RWPE2 (cell line): ENCODE data around the gene EXOSC7.

ENCODE experiments used
- ATAC-seq: fragments of 200-7000 bp; cut with Tn5 transposase; 3 replicates; pipeline ENCODE4 v1.9.1; 2021; ENCODE audit warnings: low read depth
- DNase-seq: peaks from one replicate; pipeline ENCODE4 v3.0.0-alpha.2; 2020; ENCODE audit warnings: low spot score
- H3K27ac ChIP-seq: fragments of 450-650 bp; 2 replicates; pipeline ENCODE4 v1.5.1; 2017; ENCODE audit warnings: mild to moderate bottlenecking; ENCODE audit not compliant: poor library complexity, severe bottlenecking
- H3K27me3 ChIP-seq: fragments of 250-450 bp; sonication (Bioruptor Pico); 2 replicates; pipeline ENCODE4 v1.5.1; 2021; ENCODE audit warnings: mild to moderate bottlenecking, moderate library complexity; ENCODE audit not compliant: insufficient read depth, poor library complexity, severe bottlenecking
- H3K36me3 ChIP-seq: fragments of 250-450 bp; sonication (Bioruptor Pico); 2 replicates; pipeline ENCODE4 v1.5.1; 2020; ENCODE audit warnings: low read depth, mild to moderate bottlenecking, moderate library complexity
- H3K4me1 ChIP-seq: fragments of 250-450 bp; sonication (Bioruptor Pico); 2 replicates; pipeline ENCODE4 v1.5.1; 2021; ENCODE audit warnings: mild to moderate bottlenecking, moderate library complexity; ENCODE audit not compliant: insufficient read depth, poor library complexity, severe bottlenecking
- H3K4me3 ChIP-seq: fragments of 250-450 bp; sonication (Bioruptor Pico); 2 replicates; pipeline ENCODE4 v1.5.1; 2021; ENCODE audit warnings: mild to moderate bottlenecking, moderate library complexity; ENCODE audit not compliant: severe bottlenecking
- H3K9me3 ChIP-seq: fragments of 250-450 bp; sonication (Bioruptor Pico); 2 replicates; pipeline ENCODE4 v1.5.1; 2021; ENCODE audit warnings: mild to moderate bottlenecking, moderate library complexity; ENCODE audit not compliant: severe bottlenecking
- CTCF ChIP-seq: fragments of 450-650 bp; IDR thresholded peaks from one replicate; pipeline ENCODE4 v1.5.1; 2017; ENCODE audit warnings: mild to moderate bottlenecking, moderate library complexity; ENCODE audit not compliant: poor library complexity, severe bottlenecking

EXOSC7 gene

GRCh38 chr3:44965165-44965564 is 10.9 kb upstream of the EXOSC7 start:
- H3K36me3 ChIP-seq, result peaks cover 3% of the 10 kb centered on the region
- H3K27ac ChIP-seq, result peak overlapping the region; percentile 100
- no peaks in the 10 kb centered on the region for H3K27me3 ChIP-seq
- no peaks in the 10 kb centered on the region for H3K9me3 ChIP-seq
- DNase-seq (no peak), ATAC-seq (no peak)
- peaks cover 77% of the 10 kb centered on the region for H3K4me1 ChIP-seq
- H3K4me3 ChIP-seq, result no peak overlapping the region
- TF ChIP-seq CTCF, result no peak

- TF ChIP-seq CTCF, result no peak
- 0 out of 2 replicates have a peak, but pooled peaks cover 5% of the 10 kb centered on the region for H3K36me3 ChIP-seq
- no peak overlapping the region for H3K4me3 ChIP-seq
- ATAC-seq, result peak; percentile 96
- H3K27ac ChIP-seq, result peak overlapping the region; percentile 100
- H3K4me1 ChIP-seq, result peaks cover 91% of the 10 kb centered on the region
- no peaks in the 10 kb centered on the region for H3K9me3 ChIP-seq
- no peaks in the 10 kb centered on the region for H3K27me3 ChIP-seq
- DNase-seq, result peak; percentile 82
Observed at GRCh38 chr3:44966795-44967278, 9.2 kb upstream of the EXOSC7 start.

- Histone ChIP-seq H3K4me1 (peaks cover 78% of the 10 kb centered on the region), H3K9me3 (no peaks in the 10 kb centered on the region), H3K27ac (peak overlapping the region; percentile 100), H3K4me3 (no peak overlapping the region), H3K27me3 (no peaks in the 10 kb centered on the region), H3K36me3 (peaks cover 6% of the 10 kb centered on the region; the same call in 1 of the 2 replicates)
- no peak for DNase-seq
- ATAC-seq, result no peak
- no peak for TF ChIP-seq CTCF
Observed at GRCh38 chr3:44968447-44968858, 7.6 kb upstream of the EXOSC7 start.

- peaks cover 70% of the 10 kb centered on the region for H3K4me1 ChIP-seq
Observed at GRCh38 chr3:44969154-44969827, 6.8 kb upstream of the EXOSC7 start.

More at GRCh38 chr3:44969154-44969827, 6.8 kb upstream of the EXOSC7 start:
- no peaks in the 10 kb centered on the region for H3K27me3 ChIP-seq
- peak overlapping the region; percentile 100 for H3K27ac ChIP-seq
- peaks cover 12% of the 10 kb centered on the region for H3K36me3 ChIP-seq
- no peaks in the 10 kb centered on the region for H3K9me3 ChIP-seq
- no peak for TF ChIP-seq CTCF
- ATAC-seq (no peak), DNase-seq (no peak)
- no peak overlapping the region for H3K4me3 ChIP-seq
